ENCODE measurements around the gene TRIM51. TPM values are rescaled to one million over a fixed set of nuclear protein-coding genes. Genes with fewer than 3 reads are reported as not detected.
"Not testable (repeated sequence)": the region's sequence is repeated elsewhere in the genome, so short reads cannot be mapped to it uniquely, and the experiment has no call there.

Gene TRIM51
- total RNA-seq, 1 experiment from 2014 or later, result not detected

DNA sequence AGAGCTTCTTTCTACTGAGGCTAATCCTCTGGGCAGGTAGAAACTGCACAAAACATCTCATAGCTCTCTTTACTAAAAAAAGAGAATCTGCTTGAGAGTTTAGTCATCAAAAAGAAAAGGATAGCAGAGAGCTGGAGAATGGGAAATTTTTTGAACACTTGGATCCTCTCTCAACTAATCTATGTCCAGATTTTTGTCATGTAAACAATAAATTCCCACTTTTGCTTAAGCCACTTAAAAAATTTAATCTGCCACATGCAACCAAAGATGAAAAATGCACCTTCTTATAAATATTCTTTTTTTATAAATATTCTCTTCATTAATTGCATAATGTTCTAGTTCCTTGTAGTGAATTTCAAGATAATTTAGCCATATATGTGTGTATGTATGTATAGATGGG is 34.1 kb upstream of the TRIM51 start:
- Mint-ChIP-seq H3K4me3 (ENCODE audit: unreplicated experiment) (no peak overlapping the region), H3K9me3 (ENCODE audit: unreplicated experiment) (no peaks in the 10 kb centered on the region), H3K4me1 (ENCODE audit: low read depth, unreplicated experiment) (no peaks in the 10 kb centered on the region), H3K27me3 (ENCODE audit: insufficient read depth, unreplicated experiment) (no peaks in the 10 kb centered on the region), H3K36me3 (ENCODE audit: insufficient read depth, unreplicated experiment) (no peaks in the 10 kb centered on the region), H3K27ac (ENCODE audit: unreplicated experiment) (no peak overlapping the region)
- intact Hi-C loops (cut with micrococcal nuclease; ENCODE audit: unreplicated experiment), result no loop called here
- Histone ChIP-seq H3K4me3 (ENCODE audit: low read depth, low read length) (no peak overlapping the region), H3K4me1 (no peaks in the 10 kb centered on the region), H3K36me3 (ENCODE audit: control insufficient read depth, insufficient read depth, low read length) (no peaks in the 10 kb centered on the region), H3K9me3 (no peaks in the 10 kb centered on the region), H3K27me3 (replicated peaks; ENCODE audit: control insufficient read depth, insufficient read depth, low read length) (no peaks in the 10 kb centered on the region)
- ChIA-PET POLR2A (no interaction called here), CTCF (no interaction called here)
- no peak for DNase-seq
- BruUV-seq (replicated peaks), result no TSS peak
- TF ChIP-seq, protein P1, sequence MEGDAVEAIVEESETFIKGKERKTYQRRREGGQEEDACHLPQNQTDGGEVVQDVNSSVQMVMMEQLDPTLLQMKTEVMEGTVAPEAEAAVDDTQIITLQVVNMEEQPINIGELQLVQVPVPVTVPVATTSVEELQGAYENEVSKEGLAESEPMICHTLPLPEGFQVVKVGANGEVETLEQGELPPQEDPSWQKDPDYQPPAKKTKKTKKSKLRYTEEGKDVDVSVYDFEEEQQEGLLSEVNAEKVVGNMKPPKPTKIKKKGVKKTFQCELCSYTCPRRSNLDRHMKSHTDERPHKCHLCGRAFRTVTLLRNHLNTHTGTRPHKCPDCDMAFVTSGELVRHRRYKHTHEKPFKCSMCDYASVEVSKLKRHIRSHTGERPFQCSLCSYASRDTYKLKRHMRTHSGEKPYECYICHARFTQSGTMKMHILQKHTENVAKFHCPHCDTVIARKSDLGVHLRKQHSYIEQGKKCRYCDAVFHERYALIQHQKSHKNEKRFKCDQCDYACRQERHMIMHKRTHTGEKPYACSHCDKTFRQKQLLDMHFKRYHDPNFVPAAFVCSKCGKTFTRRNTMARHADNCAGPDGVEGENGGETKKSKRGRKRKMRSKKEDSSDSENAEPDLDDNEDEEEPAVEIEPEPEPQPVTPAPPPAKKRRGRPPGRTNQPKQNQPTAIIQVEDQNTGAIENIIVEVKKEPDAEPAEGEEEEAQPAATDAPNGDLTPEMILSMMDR (IDR thresholded peaks at IDR 0.05; ENCODE audit: insufficient read depth in 1 of 2, low read depth in 1 of 2, low read length in 1 of 2, severe bottlenecking in 1 of 2, unreplicated experiment in 1 of 2), result no peak

DNA sequence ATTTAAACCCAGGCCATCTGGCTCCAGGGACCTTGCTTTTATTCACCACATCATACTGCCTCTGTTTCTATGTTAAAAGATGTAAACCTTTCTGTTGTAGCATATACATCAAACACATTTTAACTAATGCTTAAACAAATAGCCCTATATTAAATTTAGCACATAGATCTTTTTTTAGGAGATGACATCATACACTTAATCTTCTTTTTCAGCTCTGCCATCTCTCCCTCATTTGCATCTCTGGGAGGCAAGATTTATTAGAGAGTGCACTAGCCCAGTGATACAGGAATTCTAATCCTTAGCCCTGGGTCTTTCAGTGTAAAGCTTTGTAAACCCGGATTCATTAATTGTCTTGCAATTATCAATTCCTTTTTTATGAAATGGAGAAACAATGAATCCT is 31.0 kb upstream of the TRIM51 start:
- BruUV-seq (replicated peaks), result no TSS peak
- no peaks in the 10 kb centered on the region for H3K9me3 ChIP-seq
- H3K27me3 ChIP-seq (replicated peaks; ENCODE audit: control insufficient read depth, insufficient read depth, low read length), result no peaks in the 10 kb centered on the region
- ChIA-PET CTCF (no interaction called here), POLR2A (no interaction called here)
- no peaks in the 10 kb centered on the region for H3K4me1 ChIP-seq
- Mint-ChIP-seq H3K9me3 (ENCODE audit: unreplicated experiment) (no peaks in the 10 kb centered on the region), H3K27ac (ENCODE audit: unreplicated experiment) (no peak overlapping the region), H3K36me3 (ENCODE audit: insufficient read depth, unreplicated experiment) (no peaks in the 10 kb centered on the region), H3K27me3 (ENCODE audit: insufficient read depth, unreplicated experiment) (no peaks in the 10 kb centered on the region), H3K4me3 (ENCODE audit: unreplicated experiment) (no peak overlapping the region), H3K4me1 (ENCODE audit: low read depth, unreplicated experiment) (no peaks in the 10 kb centered on the region)
- DNase-seq, result no peak
- H3K36me3 ChIP-seq (ENCODE audit: control insufficient read depth, insufficient read depth, low read length), result no peaks in the 10 kb centered on the region
- intact Hi-C loops (cut with micrococcal nuclease; ENCODE audit: unreplicated experiment), result no loop called here
- TF ChIP-seq, protein P1 (IDR thresholded peaks at IDR 0.05; ENCODE audit: insufficient read depth in 1 of 2, low read depth in 1 of 2, low read length in 1 of 2, severe bottlenecking in 1 of 2, unreplicated experiment in 1 of 2), result no peak
- H3K4me3 ChIP-seq (ENCODE audit: low read depth, low read length), result no peak overlapping the region

DNA sequence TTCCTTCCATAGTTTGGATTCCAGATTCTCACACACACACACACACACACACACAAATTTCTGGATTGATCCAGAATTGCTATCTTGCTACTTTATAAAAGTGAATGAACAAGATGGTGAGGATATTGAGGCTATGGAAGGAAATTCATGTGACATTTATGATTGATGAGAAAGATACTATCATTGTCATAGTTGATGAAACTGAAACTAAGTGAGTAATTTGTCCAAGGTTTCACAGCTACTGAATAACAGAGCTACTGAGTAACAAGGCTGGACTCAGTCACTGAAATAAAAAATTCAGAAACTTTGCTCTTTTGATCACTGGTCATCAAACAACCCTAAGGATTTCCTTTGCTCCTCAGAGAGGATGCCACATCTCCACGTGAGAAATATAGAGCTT is 28.4 kb upstream of the TRIM51 start:
- ChIA-PET CTCF (no interaction called here), POLR2A (no interaction called here)
- no peaks in the 10 kb centered on the region for H3K36me3 ChIP-seq (ENCODE audit: control insufficient read depth, insufficient read depth, low read length)
- TF ChIP-seq, protein P1 (IDR thresholded peaks at IDR 0.05; ENCODE audit: insufficient read depth in 1 of 2, low read depth in 1 of 2, low read length in 1 of 2, severe bottlenecking in 1 of 2, unreplicated experiment in 1 of 2), result no peak
- H3K27ac Mint-ChIP-seq (ENCODE audit: unreplicated experiment), result no peak overlapping the region
- no peaks in the 10 kb centered on the region for H3K9me3 ChIP-seq
- intact Hi-C loops (cut with micrococcal nuclease; ENCODE audit: unreplicated experiment), result no loop called here
- DNase-seq, result no peak
- H3K9me3 Mint-ChIP-seq (ENCODE audit: unreplicated experiment), result no peaks in the 10 kb centered on the region
- no peak overlapping the region for H3K4me3 Mint-ChIP-seq (ENCODE audit: unreplicated experiment)
- no peaks in the 10 kb centered on the region for H3K36me3 Mint-ChIP-seq (ENCODE audit: insufficient read depth, unreplicated experiment)
- H3K27me3 Mint-ChIP-seq (ENCODE audit: insufficient read depth, unreplicated experiment), result no peaks in the 10 kb centered on the region
- H3K4me1 ChIP-seq, result no peaks in the 10 kb centered on the region
- H3K27me3 ChIP-seq (replicated peaks; ENCODE audit: control insufficient read depth, insufficient read depth, low read length), result no peaks in the 10 kb centered on the region
- no peak overlapping the region for H3K4me3 ChIP-seq (ENCODE audit: low read depth, low read length)
- BruUV-seq (replicated peaks), result no TSS peak
- H3K4me1 Mint-ChIP-seq (ENCODE audit: low read depth, unreplicated experiment), result no peaks in the 10 kb centered on the region

DNA sequence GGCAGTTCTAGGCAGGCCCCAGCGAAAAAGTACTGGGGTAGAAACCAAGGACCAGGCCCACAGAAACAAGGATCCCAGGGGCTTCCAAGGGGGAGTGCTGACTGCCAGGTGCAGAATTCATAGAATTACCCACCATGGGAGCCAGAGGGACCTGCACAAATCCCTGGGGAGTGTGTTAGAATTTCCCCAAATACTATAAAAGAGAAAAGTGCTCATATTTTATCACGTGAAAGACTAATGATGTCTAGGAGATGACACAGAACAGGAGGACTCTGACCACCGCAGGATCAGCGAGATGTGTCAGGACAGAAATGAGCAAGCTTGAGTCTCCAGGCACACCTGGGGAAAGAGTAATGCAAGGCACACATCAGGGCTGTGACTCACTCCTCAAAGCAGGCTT is 15.7 kb upstream of the TRIM51 start:
- H3K4me1 ChIP-seq; H3K4me1 Mint-ChIP-seq (ENCODE audit: low read depth, unreplicated experiment); H3K27me3 Mint-ChIP-seq (ENCODE audit: insufficient read depth, unreplicated experiment); H3K36me3 Mint-ChIP-seq (ENCODE audit: insufficient read depth, unreplicated experiment); H3K36me3 ChIP-seq (ENCODE audit: control insufficient read depth, insufficient read depth, low read length); CTCF ChIA-PET; H3K9me3 Mint-ChIP-seq (ENCODE audit: unreplicated experiment); H3K27me3 ChIP-seq (replicated peaks; ENCODE audit: control insufficient read depth, insufficient read depth, low read length); BruUV-seq (replicated peaks); H3K4me3 Mint-ChIP-seq (ENCODE audit: unreplicated experiment); intact Hi-C loops (cut with micrococcal nuclease; ENCODE audit: unreplicated experiment); H3K27ac Mint-ChIP-seq (ENCODE audit: unreplicated experiment); H3K4me3 ChIP-seq (ENCODE audit: low read depth, low read length); POLR2A ChIA-PET; H3K9me3 ChIP-seq; DNase-seq: not testable (repeated sequence)

DNA sequence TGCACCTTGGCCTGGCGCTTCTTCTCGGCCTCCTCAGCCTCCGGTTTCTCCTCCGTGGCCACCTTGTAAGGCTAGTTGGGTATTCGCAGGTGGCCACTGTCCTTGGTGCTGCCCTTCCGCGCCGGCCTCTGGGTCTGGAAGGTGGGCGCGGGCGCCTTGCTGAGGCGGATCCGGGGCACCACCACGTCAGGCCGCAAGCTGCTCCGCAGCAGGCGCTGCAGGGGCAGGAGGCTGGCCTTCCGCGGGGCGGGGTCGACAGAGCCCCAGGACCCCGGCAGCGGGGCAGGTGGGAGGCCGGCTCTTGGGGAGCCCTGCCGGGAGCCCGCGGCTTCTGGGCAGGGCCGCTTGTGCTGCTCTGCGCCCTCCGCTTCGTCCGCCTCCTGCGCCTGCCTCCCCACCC is 10.4 kb upstream of the TRIM51 start:
- ChIA-PET CTCF (interaction anchor here (0.6 kb wide), 1 partner anchor 284 kb away, joined by 3 read pairs; no protein-coding TSS in a partner anchor), POLR2A (interaction anchor here (0.6 kb wide), 1 partner anchor 399 kb away, joined by 4 read pairs; no protein-coding TSS in a partner anchor)
- H3K36me3 ChIP-seq (ENCODE audit: control insufficient read depth, insufficient read depth, low read length); H3K9me3 ChIP-seq; H3K4me1 ChIP-seq; H3K4me1 Mint-ChIP-seq (ENCODE audit: low read depth, unreplicated experiment); DNase-seq; H3K4me3 Mint-ChIP-seq (ENCODE audit: unreplicated experiment); H3K27me3 ChIP-seq (replicated peaks; ENCODE audit: control insufficient read depth, insufficient read depth, low read length); H3K36me3 Mint-ChIP-seq (ENCODE audit: insufficient read depth, unreplicated experiment); H3K9me3 Mint-ChIP-seq (ENCODE audit: unreplicated experiment); H3K4me3 ChIP-seq (ENCODE audit: low read depth, low read length); H3K27ac Mint-ChIP-seq (ENCODE audit: unreplicated experiment); BruUV-seq (replicated peaks); intact Hi-C loops (cut with micrococcal nuclease; ENCODE audit: unreplicated experiment); H3K27me3 Mint-ChIP-seq (ENCODE audit: insufficient read depth, unreplicated experiment): not testable (repeated sequence)
